GM21619 (cell line): ENCODE results near the gene TP73.

Experiments
- ATAC-seq: cut with Tn5 transposase; IDR thresholded peaks from one replicate; pipeline ENCODE4 v1.9.1; 2021; ENCODE audit not compliant: unreplicated experiment

The TP73 gene

DNA sequence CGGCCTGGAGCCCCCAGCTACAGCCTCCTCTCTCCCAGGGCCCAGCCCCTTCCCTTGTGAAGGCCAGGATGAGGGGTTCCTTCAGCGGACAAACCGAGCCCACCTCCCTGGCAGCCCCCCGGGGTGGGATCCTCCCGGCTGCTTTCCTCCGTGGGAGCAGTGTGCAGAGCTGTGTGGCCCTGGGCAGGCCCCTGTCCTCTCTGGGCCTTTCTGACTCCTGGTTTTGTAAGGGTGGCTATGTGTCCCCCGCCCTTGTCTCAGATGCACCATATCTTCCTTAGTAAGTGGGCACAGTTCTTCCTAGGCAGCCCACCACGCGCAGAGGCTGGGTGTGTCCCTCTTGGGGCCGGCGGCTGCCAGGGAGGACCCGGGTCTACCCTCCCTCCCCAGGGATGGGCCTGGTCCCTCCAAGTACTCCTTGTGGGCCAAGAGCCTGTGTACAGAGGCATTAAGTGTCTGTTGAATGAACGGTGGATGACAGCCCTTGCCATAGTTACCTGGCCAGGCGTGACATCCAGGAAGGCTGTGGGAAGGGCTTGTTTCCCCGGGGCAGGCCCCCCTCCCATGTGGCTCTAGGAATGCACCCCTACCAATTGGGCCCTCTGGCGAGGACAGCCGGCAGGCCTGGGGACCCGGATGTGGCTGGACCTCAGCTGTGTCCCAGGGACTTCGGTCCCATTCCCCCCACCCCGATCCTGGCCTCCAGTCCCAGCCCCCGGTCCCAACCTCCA, 124.1 kb downstream of the TP73 start:
- ATAC-seq, result no peak

DNA sequence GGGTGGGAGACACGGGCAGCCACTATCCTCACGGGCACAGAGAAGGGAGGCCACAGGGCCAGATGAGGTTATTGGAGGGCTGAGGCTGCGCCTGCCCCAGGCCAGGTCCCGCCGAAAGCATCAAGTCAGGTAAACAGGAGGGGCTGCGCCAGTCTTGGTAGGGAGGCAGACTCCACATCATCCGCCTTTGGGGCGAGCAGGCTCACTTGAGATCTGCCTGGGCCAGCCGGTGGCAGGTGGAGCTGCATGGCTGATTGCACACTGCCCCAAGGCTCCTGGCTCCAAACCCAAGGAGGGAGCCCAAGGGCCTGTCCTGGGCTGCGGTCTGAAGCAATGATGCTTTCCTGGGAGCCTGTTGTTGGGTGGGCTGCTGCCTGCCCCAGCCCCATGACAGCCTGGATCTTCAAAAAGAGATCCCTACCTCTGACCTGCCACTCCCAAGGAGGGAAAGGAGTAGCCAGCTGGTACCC, 124.8 kb downstream of the TP73 start:
- ATAC-seq, result no peak

- no peak for ATAC-seq
Measured at GRCh38 chr1:3777647-3778589, 125.6 kb downstream of the TP73 start.

DNA sequence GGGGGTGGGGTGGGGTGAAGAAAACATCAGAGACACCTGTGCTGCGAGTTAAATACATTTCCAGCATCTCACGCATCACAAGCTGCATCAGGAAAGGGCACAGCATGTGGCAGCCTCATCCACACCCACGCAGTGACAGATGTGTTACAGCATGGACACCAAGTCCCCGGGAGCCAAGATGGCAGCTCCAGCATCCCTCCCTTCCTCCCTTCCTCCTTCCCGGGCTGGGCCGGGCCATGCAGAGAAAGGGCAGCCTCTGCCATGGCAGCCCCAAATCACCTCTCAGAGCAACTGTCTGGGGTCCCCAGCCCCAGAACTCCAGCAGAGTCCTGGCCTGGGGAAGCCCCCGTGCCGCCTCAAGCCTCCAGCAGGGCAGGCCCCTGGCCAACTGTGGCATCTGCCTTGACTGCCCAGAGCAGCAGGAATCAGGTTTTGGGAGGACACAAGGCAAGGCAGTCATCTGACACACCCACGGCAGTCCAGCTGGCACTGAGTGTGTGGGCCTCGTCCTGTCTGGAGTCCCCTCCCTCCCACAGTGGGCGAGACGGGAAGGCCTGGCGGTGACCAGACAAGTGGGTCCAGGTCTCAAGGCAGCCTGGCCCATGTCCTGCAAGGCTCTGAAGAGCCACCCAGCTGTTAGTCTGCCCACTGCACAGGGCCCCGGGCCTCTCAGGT, 126.4 kb downstream of the TP73 start:
- no peak for ATAC-seq

DNA sequence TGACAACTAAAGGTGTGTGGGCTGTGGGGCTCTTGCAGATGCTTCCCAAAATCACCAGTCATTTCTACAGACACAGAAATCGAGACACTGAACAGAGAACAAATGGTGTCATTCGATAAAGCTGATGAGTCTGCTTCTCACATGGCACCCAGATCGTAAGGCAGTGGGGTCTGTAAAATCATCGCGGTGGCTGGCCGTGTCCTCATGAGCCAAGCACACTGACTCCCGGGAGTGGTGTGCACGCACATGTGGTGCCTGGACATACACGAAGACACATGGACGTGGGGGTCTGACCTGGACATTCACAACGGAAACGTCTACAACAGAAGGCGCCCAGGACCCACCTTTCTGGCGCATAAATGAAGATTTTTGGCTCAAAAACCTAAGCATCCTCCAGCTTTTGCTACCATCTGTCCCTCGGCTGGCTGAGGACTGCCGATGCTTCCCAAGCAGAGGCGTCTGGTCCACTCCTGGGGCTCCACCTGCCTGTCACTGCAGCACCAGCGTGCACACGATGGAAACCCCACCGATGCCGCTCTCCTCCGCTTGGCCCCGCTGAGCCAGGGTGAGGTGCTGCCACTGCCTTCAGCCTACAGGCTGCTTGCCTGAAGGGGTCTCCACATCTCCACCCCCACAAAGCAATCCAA, 127.1 kb downstream of the TP73 start:
- ATAC-seq, result no peak

DNA sequence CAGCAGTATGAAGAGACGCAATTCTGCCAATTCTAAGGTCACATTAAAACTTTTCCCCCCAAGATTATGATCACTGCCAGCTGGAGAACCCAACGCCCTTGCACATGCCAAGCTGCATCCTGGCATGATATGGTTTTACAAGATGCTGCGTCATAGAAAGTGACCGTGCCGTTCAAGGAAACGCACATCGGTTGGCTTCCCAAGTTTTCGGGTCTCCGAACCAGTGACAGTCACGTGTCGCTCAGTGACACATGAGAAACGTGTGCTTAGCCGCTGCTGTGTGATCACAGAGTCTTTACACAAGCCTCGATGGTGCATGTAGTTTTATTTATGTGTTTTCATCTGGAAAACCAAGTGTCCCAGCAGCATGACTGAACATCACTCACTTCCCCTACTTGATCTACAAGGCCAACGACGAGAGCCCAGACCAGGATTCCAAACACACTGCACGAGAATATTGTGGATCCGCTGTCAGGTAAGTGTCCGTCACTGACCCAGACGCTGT, 127.6 kb downstream of the TP73 start:
- ATAC-seq, result no peak

- ATAC-seq, result no peak
Measured at GRCh38 chr1:3780901-3781300, 128.6 kb downstream of the TP73 start.

GRCh38 chr1:3783651-3784474, 131.5 kb downstream of the TP73 start:
- ATAC-seq, result no peak

DNA sequence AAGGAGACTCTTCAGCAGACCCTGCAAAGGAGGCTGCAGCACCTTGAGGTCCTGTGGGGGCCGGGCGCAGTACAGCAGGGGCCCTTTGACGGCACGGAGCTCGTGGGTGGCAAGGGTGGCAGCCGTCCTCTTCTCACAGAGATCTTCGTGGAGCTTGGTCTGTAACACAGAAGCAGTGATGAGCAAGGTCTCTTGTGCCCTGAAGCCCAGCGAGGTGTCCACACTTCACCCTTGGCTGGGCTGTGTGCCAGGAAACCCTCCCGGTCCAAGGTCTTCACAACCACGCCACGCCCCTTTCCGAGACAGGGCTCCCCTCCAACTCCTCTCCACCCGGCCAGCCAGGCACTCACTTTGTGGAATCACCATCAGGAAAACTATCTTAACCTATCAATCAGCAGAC, 132.7 kb downstream of the TP73 start:
- ATAC-seq, result no peak

- ATAC-seq, result no peak
Measured at GRCh38 chr1:3785456-3786157, 133.3 kb downstream of the TP73 start.
